ENCODE results near the gene PRRC2C. TPM values are rescaled to one million over a fixed set of nuclear protein-coding genes. Genes with fewer than 3 reads are reported as not detected.
A peak's percentile ranks its signal among the peaks of the same experiment; 100 is the strongest.
"Not testable (repeated sequence)": the region's sequence is repeated elsewhere in the genome, so short reads cannot be mapped to it uniquely, and the experiment has no call there.

The PRRC2C gene
- total RNA-seq, 1 donor from 2014 or later = 38.2 TPM

GRCh38 chr1:171600862-171601261 is 115.5 kb downstream of the PRRC2C start:
- DNase-seq (ENCODE audit: low read depth) (no peak), FAIRE-seq (no peak)
- H3K4me3 ChIP-seq (ENCODE audit: low read depth, low read length) = no peak overlapping the region
- H3K27me3 ChIP-seq (ENCODE audit: control insufficient read depth, insufficient read depth, low read length) = no peaks in the 10 kb centered on the region
- no peaks in the 10 kb centered on the region for H3K36me3 ChIP-seq (ENCODE audit: control insufficient read depth, insufficient read depth, low read length)
- TF ChIP-seq CTCF (IDR thresholded peaks at IDR 0.05; ENCODE audit: insufficient read depth, low read length, severe bottlenecking) = no peak

DNA sequence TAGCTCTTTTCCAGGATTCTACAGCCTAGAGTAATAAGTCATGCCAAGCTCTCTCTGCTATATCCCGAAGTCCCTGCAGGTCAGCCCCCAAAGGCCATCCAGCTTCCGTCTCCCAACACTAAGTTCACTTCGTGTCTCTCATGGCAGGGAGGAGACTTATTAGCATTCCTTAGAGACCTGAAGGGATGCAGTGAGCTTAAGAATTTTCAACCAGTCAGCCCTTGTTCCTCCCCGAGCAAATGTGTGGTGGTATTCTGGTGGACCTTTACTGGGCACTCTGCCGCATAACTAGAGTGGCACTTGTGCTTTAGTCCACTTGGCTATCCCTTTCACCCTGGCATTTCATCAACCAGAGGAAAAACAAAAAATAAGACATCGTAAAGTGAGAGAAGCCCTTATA is 117.7 kb downstream of the PRRC2C start:
- H3K27me3 ChIP-seq (ENCODE audit: control insufficient read depth, insufficient read depth, low read length); H3K4me3 ChIP-seq (ENCODE audit: low read depth, low read length); FAIRE-seq; DNase-seq (ENCODE audit: low read depth); H3K36me3 ChIP-seq (ENCODE audit: control insufficient read depth, insufficient read depth, low read length): not testable (repeated sequence)

DNA sequence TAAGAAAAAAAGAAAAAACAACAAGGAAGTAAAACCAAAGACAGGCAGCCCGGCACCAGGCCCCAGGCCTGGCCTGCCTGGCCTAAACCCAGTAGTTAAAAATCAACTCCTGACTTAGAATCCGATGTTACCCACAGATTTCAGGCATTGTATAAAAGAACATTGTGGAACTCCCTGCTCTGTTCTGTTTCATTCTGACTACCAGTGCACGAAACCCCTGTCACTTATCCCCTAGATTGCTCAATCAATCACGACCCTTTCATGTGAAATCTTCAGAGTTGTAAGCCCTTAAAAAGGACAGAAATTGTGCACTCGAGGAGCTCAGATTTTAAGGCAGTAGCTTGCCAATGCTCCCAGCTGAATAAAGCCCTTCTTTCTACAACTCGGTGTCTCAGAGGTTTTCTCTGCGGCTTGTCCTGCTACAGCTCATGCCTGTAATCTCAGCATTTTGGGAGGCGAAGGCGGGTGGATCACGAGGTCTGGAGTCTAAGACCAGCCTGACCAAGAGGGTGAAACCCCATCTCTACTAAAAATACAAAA is 121.1 kb downstream of the PRRC2C start:
- DNase-seq (ENCODE audit: low read depth) = no peak
- no peak for TF ChIP-seq CTCF (IDR thresholded peaks at IDR 0.05; ENCODE audit: insufficient read depth, low read length, severe bottlenecking)
- no peak for FAIRE-seq
- Histone ChIP-seq H3K36me3 (ENCODE audit: control insufficient read depth, insufficient read depth, low read length) (no peaks in the 10 kb centered on the region), H3K4me3 (ENCODE audit: low read depth, low read length) (no peak overlapping the region), H3K27me3 (ENCODE audit: control insufficient read depth, insufficient read depth, low read length) (no peaks in the 10 kb centered on the region)

GRCh38 chr1:171610385-171610784 is 125.1 kb downstream of the PRRC2C start:
- Histone ChIP-seq H3K27me3 (ENCODE audit: control insufficient read depth, insufficient read depth, low read length) (no peaks in the 10 kb centered on the region), H3K36me3 (ENCODE audit: control insufficient read depth, insufficient read depth, low read length) (no peaks in the 10 kb centered on the region), H3K4me3 (ENCODE audit: low read depth, low read length) (no peak overlapping the region)
- TF ChIP-seq CTCF (IDR thresholded peaks at IDR 0.05; ENCODE audit: insufficient read depth, low read length, severe bottlenecking) = no peak
- FAIRE-seq (no peak), DNase-seq (ENCODE audit: low read depth) (peak; percentile 63)

DNA sequence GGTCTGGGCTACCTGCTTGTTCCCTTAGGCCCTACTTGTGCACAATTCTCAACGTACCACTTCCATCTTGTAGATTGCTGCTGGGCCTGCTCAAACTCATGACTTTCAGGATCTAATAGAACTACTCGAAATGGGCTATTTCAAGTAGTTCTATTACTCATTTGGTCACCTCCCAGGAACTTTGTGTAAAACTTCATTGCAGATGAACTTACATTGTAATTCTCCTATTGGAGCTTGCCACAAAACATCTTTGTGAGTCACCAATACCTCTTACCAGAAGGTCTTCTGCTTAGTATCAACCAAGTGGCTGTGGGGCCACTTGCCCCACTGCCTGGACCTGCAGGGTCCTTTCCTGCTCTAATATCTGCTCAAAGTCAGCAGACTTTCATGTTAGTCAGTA is 126.0 kb downstream of the PRRC2C start:
- TF ChIP-seq CTCF (IDR thresholded peaks at IDR 0.05; ENCODE audit: insufficient read depth, low read length, severe bottlenecking) = no peak
- no peaks in the 10 kb centered on the region for H3K36me3 ChIP-seq (ENCODE audit: control insufficient read depth, insufficient read depth, low read length)
- no peaks in the 10 kb centered on the region for H3K27me3 ChIP-seq (ENCODE audit: control insufficient read depth, insufficient read depth, low read length)
- H3K4me3 ChIP-seq (ENCODE audit: low read depth, low read length) = no peak overlapping the region
- FAIRE-seq = no peak
- peak; percentile 33 for DNase-seq (ENCODE audit: low read depth)

DNA sequence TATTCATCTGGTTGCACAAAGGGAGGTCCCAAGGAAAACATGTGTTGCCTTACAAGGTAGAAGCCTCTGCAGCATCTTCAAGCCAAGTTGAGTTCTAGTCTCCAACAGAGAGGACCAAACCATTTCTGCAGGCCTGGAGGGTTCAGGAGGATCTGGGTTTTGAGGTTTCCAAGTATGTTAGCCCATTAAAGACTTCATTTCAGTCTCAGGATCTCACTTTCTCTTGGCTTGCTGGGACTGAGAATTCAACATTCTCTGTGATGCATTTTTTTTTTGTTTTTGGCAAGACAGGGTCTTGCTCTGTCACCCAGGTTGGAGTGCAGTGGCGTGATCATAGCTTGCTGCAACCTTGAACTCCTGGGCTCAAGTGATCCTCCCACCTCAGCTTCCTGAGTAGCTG is 128.0 kb downstream of the PRRC2C start:
- no peak for DNase-seq (ENCODE audit: low read depth)
- no peak for FAIRE-seq
- Histone ChIP-seq H3K4me3 (ENCODE audit: low read depth, low read length) (no peak overlapping the region), H3K36me3 (ENCODE audit: control insufficient read depth, insufficient read depth, low read length) (no peaks in the 10 kb centered on the region), H3K27me3 (ENCODE audit: control insufficient read depth, insufficient read depth, low read length) (no peaks in the 10 kb centered on the region)
- TF ChIP-seq CTCF (IDR thresholded peaks at IDR 0.05; ENCODE audit: insufficient read depth, low read length, severe bottlenecking) = no peak

DNA sequence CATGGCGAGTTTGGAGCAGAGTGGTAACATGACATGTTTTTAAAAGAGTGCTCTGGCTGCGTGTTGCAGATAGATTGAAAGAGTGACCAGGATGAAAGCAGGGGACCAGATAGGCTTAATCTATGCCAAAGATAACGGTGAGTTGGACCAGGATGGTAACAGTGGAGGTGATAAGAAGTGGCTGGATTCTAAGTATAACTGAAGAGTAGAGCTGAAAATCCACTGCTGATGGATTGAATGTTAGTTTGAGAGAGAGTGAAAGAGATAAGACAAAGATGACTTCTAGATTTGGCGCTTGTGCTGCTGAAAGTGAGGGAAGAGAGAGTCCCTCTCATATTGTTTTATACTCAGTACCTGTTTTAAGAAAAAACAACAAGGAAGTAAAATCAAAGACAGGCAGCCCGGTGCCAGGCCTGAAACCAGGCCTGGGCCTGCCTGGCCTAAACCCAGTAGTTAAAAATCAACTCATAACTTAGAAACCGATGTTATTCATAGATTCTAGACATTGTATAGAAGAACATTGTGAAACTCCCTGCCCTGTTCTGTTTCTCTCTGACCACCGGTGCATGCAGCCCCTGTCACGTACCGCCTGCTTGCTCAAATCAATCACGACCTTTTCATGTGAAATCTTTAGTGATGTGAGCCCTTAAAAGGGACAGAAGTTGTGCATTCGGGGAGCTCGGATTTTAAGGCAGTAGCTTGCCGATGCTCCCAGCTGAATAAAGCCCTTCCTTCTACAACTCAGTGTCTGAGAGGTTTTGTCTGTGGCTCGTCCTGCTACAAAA is 130.0 kb downstream of the PRRC2C start:
- not testable (repeated sequence) for H3K36me3 ChIP-seq (ENCODE audit: control insufficient read depth, insufficient read depth, low read length); H3K4me3 ChIP-seq (ENCODE audit: low read depth, low read length); DNase-seq (ENCODE audit: low read depth); H3K27me3 ChIP-seq (ENCODE audit: control insufficient read depth, insufficient read depth, low read length); FAIRE-seq

Data from bronchial epithelial cell (primary cell).